DMS153 treated with DMSO at 0.1 percent for 48 hours (cell line): ENCODE results near the gene LYSMD1.

Experiments used
- DNase-seq: peaks from one replicate; lab custom pipeline; 2025; ENCODE audit not compliant: unreplicated experiment; lab: John Stamatoyannopoulos, UW

Gene LYSMD1

DNA sequence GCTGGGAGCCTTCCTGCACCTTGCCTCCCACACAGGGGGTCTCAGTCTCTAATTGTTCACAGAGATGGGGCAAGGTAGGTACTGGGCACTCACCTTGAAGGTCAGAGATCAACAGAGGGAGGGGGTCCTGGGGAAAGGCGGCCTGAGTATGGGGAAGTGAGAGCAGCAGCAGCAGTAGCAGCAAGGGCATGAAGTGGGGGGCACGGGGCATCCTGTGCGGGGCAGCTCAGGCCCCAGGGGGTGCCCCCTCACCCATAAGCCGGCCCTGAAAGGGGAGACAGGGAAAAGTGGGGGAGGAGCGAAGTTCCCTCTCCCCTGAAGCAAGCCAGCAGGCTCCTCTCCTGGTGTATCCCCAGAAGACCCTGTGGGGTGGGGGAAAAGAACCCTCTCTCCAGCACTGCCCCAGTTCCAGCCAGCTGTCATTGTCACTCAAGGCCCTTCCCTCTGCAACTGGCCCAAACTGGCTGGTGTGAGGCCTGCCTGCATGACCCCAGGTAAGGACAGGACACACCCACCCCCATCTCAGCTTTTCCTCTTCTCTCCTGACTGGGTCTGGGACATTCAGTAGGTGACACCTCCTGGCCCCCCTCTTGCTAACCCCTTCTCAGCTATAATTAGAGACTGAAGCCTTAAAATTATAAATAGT, 23.2 kb downstream of the LYSMD1 start:
- no peak for DNase-seq

DNA sequence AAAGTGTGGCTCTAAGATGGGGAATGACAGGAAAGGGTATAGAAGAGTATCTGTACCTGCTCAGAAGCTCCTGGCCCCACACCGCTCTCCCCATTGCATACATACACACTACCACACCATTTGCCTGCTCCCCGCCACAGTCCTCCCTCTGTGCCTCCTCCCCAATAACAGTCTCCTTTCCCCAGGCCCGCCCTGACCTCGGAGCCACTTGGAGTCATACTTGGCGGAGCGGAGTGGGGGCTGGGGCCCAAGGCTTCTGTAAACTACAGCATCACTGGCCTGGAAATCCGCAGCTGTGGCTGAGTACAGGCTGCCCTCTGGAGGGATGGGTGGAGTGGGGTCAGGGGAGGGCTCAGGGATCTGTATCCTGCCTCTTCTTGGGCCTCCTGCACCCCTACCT, 27.9 kb downstream of the LYSMD1 start:
- no peak for DNase-seq

DNA sequence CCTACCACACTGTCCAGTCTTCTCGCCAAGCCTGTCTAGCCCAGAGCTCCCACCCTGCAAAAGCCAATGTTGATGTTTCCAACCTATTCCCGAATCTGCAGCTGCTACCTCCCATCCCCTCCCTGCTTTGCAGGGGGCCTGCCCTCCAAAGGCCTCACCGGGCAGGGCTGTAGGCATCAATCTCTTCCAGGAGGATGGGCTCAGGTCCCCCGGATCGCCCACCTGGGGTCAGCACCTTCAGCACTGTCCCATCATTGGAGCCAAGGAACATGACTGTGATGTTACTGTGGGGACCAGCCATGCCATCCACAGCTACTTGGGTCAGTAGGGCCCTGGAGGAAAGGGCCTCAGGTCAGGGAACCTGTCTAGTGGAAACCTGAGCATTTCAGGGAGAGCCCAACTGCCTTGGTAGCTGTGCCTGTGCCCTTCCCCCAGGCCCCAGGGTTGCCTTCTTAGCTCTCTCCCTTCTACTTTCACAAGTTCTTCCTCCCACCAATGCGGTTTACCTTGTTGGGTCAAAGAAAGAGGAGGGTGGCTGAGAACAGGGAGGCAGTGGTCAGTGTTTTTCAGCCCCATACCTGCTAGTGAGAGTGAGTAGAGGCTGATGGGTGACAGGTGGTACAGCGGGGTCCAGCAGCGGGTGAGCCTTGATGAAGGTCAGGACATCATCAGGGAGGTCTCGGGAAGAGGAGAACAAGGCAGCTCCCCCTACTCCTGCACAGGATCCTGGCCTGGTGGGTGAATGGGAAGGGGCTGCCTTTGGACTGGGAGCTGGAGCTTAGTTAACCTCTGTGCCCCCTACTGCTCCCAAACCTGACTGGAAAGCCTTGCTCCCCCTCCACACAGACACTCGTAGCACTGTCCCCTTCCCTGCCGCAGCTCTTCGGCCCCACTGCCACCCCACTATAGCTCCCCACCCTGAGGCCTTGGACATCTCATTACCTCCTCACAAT, 30.0 kb downstream of the LYSMD1 start:
- DNase-seq = no peak

DNA sequence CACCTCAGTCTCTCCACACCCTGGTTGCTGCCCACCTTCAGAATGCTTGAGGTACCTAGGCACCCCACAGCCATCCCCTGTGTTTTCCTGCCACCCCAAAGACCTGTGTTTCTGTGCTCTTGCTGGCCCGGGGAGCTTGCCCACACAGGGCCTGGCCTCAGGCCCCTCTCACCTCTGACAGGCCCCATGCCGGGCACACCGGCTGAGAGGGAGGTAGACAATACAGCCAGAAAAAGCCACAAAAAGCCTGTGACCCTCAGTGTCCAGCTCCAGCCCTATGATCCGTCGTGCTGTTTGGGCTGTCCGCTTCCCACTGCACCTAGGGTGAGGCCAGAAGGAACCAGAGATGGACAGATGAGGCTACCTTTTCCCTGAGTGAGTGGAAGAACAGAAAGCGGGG, 30.7 kb downstream of the LYSMD1 start:
- no peak for DNase-seq

DNA sequence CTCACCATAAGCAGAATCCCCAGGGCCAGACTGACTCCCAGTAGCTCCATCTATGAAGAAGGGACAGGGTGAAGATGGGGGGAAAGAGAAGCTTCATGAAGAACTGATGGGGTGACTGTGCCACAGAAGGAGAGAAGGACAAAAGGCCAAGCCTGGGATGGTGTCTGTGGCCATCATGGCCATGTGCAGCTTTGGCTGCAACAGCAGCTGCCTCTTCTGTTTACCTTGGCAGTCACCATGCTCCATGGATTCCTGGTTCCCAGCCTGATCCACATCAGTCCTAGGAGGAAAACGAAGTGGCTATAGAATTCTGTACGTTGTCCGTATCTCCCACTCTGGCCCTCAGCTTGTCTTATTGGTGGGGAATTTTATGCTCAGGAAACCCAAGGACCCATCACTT, 31.3 kb downstream of the LYSMD1 start:
- DNase-seq = no peak

DNA sequence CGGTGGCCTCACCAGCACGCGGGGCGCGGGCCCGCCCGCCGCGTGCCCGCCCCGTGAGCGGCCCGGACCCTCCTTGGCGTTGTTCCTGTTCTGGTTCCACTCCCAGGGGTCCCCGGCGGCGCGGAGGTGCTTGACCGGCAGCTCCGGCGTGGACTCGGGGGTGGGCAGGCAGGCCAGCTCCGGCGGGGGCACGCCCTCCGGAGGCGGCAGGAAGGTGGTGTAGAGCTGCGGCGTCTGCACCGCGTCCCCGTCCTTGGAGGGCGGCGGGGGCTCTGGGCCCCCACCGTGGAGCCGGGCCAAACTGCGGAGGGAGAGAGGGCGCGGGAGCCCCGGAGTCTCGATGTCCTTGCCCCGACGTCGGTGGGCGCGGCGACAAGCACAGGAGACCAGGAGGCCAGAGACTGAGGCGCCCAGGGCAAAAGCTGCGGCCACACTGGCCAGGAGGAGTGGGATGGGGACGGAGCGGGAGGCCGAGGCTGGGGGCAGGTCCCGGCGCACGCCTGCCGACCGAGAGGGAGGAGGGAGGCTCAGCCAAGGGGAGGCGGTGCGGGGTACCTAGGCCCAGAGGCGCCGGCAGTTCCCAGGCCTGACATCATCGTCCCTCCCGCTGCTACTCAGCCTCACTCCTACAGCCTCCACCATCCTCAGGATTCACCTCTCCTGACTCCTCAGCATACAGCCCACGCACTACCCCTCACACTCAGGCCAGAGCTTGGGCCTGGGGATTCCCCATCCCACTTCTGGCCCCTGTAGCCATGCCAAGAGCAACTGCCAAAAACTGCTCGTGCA, 32.5 kb downstream of the LYSMD1 start:
- no peak for DNase-seq

DNA sequence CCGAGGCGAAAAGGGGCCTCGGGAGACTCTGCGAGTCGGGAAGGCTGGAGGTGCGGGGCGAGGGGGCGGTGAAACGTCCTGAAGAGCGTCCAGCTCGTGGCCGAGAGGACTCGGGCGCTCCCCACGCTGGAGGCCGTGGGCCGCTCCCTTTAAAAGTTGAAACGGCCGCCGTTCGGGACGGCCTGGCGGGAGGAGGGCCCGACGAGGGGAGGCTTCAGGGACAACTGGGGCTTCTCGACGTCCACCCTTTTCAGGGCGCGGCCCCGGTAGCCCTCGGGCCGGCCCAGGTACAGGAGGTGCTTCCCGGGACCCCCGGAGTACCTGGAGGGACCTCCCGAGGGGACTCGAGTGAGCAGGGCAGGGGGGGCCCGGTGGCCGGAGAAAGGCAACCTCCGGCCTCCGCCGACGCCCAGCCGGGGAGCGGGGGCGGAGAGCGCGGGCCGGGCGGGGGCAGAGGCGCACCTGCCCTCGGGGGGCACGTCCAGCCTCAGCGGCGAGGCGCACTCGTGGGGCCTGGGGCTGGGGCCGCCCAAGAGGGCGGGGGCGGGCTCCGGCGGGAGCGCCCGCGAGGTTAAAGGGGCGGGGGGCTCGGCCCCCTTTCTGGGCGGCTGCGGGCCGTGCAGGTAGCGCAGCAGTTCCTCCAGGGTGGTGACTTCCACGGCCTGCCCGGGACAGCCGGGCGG, 33.2 kb downstream of the LYSMD1 start:
- DNase-seq = no peak

DNA sequence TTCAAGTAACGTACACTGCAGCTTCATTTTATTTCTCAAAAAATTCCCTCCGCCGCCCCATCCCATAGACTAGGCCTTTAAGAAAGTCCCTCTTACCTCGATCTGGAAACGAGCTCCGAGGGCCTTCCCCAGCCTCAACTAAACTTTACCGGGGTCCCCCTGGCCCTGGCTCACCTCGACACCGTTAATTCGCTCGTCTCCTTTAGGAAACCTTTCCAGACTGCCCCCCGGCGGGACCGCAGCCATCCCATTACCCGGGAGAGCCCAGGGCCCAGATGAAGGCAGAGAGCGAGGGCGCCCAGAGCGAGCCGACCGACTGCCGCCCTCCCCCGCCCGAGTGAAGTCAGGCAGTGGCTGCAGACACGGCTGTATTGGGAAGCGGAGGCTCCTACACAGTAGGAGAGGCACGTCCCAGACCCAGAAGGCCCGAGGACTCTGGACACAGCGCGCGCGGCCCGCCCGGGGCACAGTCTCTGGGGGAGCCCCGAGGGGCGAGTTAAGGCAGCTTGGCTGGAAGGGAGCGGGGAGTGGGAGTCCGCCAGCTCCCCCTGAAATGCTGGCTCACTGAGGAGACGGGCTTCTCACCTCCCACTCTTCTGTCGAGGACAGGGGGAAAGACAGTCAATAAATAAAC, 33.9 kb downstream of the LYSMD1 start:
- no peak for DNase-seq

DNA sequence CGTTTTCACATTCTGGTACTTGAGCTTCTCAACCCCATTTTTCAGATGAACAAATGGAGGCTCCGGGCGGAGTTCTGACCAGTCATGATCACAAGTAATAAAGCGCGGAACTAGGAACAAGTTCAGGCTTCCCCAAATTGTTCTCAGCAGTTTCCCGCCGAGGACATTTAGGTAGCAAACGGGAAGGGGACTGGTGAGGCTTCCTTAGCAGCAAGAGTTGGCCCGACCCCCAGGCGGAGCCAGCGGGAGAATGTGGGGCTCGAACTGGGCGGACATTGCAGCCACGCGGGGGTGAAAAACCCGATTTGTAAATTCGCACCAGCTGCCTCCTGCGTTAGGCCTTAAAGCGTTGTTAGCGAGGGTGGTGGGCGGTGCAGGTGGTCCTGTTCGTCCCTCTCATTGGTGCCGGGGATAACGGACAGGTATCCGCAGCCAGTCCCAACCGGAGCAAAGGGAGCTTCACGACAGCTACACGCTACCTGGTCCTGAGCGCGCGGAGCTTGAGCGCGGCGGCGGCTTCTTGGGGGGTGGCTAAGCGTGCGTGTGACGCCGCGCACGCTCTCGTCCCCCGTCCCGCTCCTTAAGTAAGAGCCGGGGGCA, 34.6 kb downstream of the LYSMD1 start:
- peak; percentile 94 for DNase-seq

DNA sequence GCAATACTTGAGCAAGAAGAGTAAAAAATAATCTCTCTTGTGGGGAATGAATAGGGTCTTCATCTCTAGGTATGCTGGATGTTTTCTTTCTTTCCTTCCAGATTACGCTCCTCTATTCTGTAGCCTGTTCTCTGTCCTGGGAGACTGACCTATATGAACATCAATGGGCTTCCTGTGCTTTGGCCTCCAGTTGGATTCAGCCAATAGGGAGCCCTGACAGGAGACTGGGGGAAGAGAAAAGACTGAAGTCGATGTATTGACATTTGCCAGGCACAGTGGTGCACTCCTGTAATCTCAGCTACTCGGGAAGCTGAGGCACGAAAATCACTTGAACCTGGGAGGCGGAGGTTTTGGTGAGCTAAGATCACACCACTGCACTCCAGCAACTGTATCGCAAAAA, 36.9 kb downstream of the LYSMD1 start:
- no peak for DNase-seq

DNA sequence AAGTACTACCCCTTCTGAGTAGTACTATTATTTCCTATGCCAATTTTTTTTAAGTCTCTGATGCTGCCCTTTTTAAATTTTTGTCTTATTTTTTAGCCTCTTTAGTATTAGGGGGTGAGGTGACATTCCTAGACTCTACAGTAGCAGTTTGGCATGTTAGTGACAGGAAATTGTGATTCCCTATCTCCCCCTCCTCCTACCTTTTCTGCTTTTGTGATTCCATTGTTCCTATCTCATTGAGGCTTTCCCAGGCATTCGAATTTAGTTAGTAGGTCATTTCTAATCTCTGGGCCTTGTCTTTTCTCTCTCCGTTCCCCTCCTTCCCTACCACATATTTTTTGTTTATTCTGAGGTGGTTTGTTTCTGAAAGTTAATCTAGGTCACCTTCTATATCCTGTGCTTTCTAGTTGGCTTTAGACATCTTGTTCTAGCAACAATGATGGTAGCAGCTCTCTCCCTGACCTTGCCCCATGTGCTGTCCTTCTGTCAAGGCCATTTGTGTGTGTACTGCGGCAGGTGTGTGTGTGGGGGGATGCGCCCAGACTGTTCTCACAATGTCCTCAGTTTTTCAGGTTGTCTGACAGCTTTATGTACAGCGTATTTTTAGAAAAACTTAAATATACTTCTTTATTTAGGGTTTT, 40.8 kb downstream of the LYSMD1 start:
- no peak for DNase-seq

DNA sequence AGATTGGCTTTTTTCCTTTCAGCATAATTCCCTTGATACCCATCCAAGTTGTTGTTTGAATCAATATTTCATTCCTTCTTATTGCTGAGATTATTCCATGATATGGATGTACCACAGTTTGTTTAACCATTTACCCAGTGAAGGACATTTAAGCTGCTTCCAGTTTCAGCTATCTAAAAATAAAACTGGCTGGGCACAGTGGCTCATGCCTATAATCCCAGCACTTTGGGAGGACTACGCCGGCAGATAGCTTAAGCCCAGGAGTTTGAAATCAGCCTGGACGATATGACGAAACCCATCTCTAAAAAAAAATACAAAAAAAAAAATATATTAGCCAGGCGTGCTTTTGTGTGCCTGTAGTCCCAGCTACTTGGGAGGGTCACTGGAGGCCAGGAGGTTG, 51.8 kb downstream of the LYSMD1 start:
- DNase-seq = no peak
